ENCODE measurements around the gene NUDT1.

Gene NUDT1

DNA sequence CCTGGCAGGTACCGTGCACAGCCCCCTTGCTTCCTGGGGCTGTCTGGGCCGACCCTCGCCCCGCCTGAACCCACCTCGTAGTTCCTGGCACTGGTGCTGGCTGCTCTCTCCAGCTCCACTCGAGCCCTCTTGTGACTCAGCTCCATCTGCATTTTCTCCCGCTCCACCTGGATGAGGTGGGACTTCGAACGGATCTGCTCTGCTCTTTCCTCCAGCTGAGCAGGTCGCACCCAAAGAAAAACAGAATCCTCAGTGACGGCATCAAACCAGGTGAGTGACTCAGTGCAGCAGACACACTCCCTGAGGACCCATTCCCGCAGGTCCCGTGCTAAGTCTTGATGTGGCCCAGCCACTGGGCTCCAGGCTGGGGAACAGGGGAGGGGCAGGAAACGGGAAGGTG is 16.7 kb upstream of the NUDT1 start (continued):
- TF ChIP-seq, protein P1, sequence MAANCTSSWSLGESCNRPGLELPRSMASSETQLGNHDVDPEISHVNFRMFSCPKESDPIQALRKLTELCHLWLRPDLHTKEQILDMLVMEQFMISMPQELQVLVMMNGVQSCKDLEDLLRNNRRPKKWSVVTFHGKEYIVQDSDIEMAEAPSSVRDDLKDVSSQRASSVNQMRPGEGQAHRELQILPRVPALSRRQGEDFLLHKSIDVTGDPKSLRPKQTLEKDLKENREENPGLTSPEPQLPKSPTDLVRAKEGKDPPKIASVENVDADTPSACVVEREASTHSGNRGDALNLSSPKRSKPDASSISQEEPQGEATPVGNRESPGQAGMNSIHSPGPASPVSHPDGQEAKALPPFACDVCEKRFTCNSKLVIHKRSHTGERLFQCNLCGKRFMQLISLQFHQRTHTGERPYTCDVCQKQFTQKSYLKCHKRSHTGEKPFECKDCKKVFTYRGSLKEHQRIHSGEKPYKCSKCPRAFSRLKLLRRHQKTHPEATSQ (tag by site-specific recombination; IDR thresholded peaks at IDR 0.05) = no peak

DNA sequence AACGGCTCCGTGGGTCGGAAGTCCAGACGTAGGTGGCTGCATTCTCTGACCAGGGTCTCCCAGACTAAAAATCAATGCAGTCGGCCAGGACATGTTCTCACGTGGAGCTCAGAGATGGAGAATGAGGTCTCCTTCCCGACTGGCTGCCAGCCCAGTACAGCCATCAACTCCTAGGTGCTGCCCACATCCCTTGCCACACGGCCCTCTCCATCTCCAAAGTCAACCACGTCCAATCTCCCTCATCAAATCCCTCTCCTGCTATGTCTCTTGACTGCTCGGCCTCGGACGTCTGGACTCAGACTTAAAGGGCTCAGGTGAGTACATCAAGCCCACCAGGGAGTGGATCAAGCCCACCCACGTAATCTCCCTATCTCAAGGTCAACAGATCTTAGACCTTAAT is 16.2 kb upstream of the NUDT1 start:
- H3K9me3 ChIP-seq (ENCODE audit: control insufficient read depth, insufficient read depth, low read depth, low read length) = no peaks in the 10 kb centered on the region
- H3K27ac ChIP-seq (ENCODE audit: extremely low read depth, low read depth, low read length) = no peak overlapping the region
- no peaks in the 10 kb centered on the region for H3K4me1 ChIP-seq (ENCODE audit: control insufficient read depth, insufficient read depth, low read length)
- no peak overlapping the region for H3K4me3 ChIP-seq (ENCODE audit: low read depth, low read length)
- CTCF ChIA-PET = no interaction called here
- TF ChIP-seq, protein P2, sequence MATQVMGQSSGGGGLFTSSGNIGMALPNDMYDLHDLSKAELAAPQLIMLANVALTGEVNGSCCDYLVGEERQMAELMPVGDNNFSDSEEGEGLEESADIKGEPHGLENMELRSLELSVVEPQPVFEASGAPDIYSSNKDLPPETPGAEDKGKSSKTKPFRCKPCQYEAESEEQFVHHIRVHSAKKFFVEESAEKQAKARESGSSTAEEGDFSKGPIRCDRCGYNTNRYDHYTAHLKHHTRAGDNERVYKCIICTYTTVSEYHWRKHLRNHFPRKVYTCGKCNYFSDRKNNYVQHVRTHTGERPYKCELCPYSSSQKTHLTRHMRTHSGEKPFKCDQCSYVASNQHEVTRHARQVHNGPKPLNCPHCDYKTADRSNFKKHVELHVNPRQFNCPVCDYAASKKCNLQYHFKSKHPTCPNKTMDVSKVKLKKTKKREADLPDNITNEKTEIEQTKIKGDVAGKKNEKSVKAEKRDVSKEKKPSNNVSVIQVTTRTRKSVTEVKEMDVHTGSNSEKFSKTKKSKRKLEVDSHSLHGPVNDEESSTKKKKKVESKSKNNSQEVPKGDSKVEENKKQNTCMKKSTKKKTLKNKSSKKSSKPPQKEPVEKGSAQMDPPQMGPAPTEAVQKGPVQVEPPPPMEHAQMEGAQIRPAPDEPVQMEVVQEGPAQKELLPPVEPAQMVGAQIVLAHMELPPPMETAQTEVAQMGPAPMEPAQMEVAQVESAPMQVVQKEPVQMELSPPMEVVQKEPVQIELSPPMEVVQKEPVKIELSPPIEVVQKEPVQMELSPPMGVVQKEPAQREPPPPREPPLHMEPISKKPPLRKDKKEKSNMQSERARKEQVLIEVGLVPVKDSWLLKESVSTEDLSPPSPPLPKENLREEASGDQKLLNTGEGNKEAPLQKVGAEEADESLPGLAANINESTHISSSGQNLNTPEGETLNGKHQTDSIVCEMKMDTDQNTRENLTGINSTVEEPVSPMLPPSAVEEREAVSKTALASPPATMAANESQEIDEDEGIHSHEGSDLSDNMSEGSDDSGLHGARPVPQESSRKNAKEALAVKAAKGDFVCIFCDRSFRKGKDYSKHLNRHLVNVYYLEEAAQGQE (tag by site-specific recombination; IDR thresholded peaks at IDR 0.05) = no peak
- TF ChIP-seq ZNF404 (tag by site-specific recombination; IDR thresholded peaks at IDR 0.05) (no peak), ZNF791 (tag by site-specific recombination; IDR thresholded peaks at IDR 0.05) (no peak), GFI1B (tag by site-specific recombination; IDR thresholded peaks at IDR 0.05) (no peak), ZNF133 (tag by site-specific recombination; IDR thresholded peaks at IDR 0.05) (no peak)
- TF ChIP-seq, protein P3, sequence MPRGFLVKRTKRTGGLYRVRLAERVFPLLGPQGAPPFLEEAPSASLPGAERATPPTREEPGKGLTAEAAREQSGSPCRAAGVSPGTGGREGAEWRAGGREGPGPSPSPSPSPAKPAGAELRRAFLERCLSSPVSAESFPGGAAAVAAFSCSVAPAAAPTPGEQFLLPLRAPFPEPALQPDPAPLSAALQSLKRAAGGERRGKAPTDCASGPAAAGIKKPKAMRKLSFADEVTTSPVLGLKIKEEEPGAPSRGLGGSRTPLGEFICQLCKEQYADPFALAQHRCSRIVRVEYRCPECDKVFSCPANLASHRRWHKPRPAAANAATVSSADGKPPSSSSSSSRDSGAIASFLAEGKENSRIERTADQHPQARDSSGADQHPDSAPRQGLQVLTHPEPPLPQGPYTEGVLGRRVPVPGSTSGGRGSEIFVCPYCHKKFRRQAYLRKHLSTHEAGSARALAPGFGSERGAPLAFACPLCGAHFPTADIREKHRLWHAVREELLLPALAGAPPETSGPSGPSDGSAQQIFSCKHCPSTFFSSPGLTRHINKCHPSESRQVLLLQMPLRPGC (tag by site-specific recombination; IDR thresholded peaks at IDR 0.05) = no peak
- TF ChIP-seq, protein P4, sequence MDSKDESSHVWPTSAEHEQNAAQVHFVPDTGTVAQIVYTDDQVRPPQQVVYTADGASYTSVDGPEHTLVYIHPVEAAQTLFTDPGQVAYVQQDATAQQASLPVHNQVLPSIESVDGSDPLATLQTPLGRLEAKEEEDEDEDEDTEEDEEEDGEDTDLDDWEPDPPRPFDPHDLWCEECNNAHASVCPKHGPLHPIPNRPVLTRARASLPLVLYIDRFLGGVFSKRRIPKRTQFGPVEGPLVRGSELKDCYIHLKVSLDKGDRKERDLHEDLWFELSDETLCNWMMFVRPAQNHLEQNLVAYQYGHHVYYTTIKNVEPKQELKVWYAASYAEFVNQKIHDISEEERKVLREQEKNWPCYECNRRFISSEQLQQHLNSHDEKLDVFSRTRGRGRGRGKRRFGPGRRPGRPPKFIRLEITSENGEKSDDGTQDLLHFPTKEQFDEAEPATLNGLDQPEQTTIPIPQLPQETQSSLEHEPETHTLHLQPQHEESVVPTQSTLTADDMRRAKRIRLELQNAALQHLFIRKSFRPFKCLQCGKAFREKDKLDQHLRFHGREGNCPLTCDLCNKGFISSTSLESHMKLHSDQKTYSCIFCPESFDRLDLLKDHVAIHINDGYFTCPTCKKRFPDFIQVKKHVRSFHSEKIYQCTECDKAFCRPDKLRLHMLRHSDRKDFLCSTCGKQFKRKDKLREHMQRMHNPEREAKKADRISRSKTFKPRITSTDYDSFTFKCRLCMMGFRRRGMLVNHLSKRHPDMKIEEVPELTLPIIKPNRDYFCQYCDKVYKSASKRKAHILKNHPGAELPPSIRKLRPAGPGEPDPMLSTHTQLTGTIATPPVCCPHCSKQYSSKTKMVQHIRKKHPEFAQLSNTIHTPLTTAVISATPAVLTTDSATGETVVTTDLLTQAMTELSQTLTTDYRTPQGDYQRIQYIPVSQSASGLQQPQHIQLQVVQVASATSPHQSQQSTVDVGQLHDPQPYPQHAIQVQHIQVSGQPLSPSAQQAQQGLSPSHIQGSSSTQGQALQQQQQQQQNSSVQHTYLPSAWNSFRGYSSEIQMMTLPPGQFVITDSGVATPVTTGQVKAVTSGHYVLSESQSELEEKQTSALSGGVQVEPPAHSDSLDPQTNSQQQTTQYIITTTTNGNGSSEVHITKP (tag by site-specific recombination; IDR thresholded peaks at IDR 0.05) = no peak
- peaks cover 11 to 92% of the 10 kb centered on the region in 2 experiments for H3K36me3 ChIP-seq (ENCODE audit: control insufficient read depth in 2 of 2, insufficient read depth in 1 of 2, low read length in 2 of 2)
- POLR2A ChIA-PET = no interaction called here

DNA sequence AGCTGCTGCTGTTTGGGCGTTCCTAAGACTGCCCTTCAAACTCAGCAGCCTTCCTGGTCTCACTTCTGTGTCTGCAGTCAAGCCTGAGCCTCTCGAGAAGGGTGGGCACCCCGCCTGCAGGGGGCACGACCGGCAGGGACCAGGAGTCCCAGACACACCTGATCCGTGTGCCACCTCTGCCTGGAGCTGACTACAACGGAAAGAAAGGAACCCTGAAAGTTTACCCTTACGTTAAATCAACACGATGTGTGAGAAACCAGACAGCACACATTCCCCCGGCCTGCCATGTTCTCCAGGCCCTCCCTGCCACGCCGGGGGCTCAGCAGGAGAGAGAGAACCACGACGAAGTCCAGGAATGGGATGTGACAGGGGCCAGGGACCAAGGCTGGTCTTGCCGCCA is 14.3 kb upstream of the NUDT1 start:
- Histone ChIP-seq H3K36me3 (ENCODE audit: control insufficient read depth in 2 of 2, insufficient read depth in 1 of 2, low read length in 2 of 2) (peaks cover 7 to 77% of the 10 kb centered on the region in 2 experiments), H3K27ac (ENCODE audit: extremely low read depth, low read depth, low read length) (no peak overlapping the region)
- CTCF ChIA-PET = interaction anchor here (0.6 kb wide), 2 partner anchors 559 to 1884 kb away, joined by 3 read pairs; no protein-coding TSS in a partner anchor
- TF ChIP-seq ZNF426 (tag by site-specific recombination; IDR thresholded peaks at IDR 0.05) (no peak), ZNF830 (tag by site-specific recombination; IDR thresholded peaks at IDR 0.05; ENCODE audit: low read depth) (no peak), KLF1 (tag by site-specific recombination; IDR thresholded peaks at IDR 0.05) (no peak), MYNN (tag by site-specific recombination; IDR thresholded peaks at IDR 0.05; ENCODE audit: borderline replicate concordance) (no peak), ZFP69B (tag by site-specific recombination; IDR thresholded peaks at IDR 0.05) (no peak), ZNF292 (tag by site-specific recombination; IDR thresholded peaks at IDR 0.05; ENCODE audit: borderline replicate concordance, low read depth) (no peak), KLF10 (tag by site-specific recombination; IDR thresholded peaks at IDR 0.05) (no peak), ZNF529 (tag by site-specific recombination; IDR thresholded peaks at IDR 0.05; ENCODE audit: insufficient replicate concordance) (no peak), ZNF175 (tag by site-specific recombination; IDR thresholded peaks at IDR 0.05) (no peak)
- TF ChIP-seq, protein P5, sequence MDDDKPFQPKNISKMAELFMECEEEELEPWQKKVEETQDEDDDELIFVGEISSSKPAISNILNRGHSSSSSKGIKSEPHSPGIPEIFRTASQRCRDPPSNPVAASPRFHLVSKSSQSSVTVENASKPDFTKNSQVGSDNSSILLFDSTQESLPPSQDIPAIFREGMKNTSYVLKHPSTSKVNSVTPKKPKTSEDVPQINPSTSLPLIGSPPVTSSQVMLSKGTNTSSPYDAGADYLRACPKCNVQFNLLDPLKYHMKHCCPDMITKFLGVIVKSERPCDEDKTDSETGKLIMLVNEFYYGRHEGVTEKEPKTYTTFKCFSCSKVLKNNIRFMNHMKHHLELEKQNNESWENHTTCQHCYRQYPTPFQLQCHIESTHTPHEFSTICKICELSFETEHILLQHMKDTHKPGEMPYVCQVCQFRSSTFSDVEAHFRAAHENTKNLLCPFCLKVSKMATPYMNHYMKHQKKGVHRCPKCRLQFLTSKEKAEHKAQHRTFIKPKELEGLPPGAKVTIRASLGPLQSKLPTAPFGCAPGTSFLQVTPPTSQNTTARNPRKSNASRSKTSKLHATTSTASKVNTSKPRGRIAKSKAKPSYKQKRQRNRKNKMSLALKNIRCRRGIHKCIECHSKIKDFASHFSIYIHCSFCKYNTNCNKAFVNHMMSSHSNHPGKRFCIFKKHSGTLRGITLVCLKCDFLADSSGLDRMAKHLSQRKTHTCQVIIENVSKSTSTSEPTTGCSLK (tag by site-specific recombination; IDR thresholded peaks at IDR 0.05) = no peak
- TF ChIP-seq, protein P6, sequence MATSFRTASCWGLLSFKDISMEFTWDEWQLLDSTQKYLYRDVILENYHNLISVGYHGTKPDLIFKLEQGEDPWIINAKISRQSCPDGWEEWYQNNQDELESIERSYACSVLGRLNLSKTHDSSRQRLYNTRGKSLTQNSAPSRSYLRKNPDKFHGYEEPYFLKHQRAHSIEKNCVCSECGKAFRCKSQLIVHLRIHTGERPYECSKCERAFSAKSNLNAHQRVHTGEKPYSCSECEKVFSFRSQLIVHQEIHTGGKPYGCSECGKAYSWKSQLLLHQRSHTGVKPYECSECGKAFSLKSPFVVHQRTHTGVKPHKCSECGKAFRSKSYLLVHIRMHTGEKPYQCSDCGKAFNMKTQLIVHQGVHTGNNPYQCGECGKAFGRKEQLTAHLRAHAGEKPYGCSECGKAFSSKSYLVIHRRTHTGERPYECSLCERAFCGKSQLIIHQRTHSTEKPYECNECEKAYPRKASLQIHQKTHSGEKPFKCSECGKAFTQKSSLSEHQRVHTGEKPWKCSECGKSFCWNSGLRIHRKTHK (tag by site-specific recombination; IDR thresholded peaks at IDR 0.05) = no peak

More for the DNA sequence above, 14.3 kb upstream of the NUDT1 start:
- peaks cover 2% of the 10 kb centered on the region; the same call in 1 of the 2 replicates for H3K4me1 ChIP-seq (ENCODE audit: control insufficient read depth, insufficient read depth, low read length)
- no peak overlapping the region for H3K4me3 ChIP-seq (ENCODE audit: low read depth, low read length)
- POLR2A ChIA-PET = no interaction called here
- H3K9me3 ChIP-seq (ENCODE audit: control insufficient read depth, insufficient read depth, low read depth, low read length) = no peaks in the 10 kb centered on the region

Data from HEK293 (cell line).